Measurements from ENCODE around the gene CALM3.
A peak's percentile ranks its signal among the peaks of the same experiment; 100 is the strongest.

The CALM3 gene

DNA sequence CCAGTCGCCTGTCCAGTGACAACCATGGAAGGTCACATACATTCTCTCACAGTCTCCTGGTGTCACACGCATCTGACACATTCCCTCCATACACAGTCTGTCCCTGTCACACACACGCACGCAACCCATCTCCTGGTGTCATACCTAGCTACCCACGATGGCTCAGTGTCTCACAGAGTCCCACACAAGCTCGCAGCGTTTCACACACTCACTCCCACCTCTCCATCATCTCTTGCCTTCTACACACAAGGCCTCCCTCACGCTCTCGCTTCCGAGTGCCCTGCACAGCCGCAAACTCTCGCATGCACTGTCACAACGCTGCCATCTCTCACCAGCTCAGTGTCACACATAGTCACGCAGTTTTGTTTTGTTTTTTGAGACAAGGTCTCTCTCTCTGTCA is 36.1 kb downstream of the CALM3 start:
- H3K4me3 ChIP-seq (ENCODE audit: low read depth, low read length), result no peak overlapping the region
- no peak for DNase-seq (ENCODE audit: low read depth)
- TF ChIP-seq, protein P1, sequence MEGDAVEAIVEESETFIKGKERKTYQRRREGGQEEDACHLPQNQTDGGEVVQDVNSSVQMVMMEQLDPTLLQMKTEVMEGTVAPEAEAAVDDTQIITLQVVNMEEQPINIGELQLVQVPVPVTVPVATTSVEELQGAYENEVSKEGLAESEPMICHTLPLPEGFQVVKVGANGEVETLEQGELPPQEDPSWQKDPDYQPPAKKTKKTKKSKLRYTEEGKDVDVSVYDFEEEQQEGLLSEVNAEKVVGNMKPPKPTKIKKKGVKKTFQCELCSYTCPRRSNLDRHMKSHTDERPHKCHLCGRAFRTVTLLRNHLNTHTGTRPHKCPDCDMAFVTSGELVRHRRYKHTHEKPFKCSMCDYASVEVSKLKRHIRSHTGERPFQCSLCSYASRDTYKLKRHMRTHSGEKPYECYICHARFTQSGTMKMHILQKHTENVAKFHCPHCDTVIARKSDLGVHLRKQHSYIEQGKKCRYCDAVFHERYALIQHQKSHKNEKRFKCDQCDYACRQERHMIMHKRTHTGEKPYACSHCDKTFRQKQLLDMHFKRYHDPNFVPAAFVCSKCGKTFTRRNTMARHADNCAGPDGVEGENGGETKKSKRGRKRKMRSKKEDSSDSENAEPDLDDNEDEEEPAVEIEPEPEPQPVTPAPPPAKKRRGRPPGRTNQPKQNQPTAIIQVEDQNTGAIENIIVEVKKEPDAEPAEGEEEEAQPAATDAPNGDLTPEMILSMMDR (conservative IDR thresholded peaks at IDR 0.05; ENCODE audit: low read depth, low read length), result no peak

DNA sequence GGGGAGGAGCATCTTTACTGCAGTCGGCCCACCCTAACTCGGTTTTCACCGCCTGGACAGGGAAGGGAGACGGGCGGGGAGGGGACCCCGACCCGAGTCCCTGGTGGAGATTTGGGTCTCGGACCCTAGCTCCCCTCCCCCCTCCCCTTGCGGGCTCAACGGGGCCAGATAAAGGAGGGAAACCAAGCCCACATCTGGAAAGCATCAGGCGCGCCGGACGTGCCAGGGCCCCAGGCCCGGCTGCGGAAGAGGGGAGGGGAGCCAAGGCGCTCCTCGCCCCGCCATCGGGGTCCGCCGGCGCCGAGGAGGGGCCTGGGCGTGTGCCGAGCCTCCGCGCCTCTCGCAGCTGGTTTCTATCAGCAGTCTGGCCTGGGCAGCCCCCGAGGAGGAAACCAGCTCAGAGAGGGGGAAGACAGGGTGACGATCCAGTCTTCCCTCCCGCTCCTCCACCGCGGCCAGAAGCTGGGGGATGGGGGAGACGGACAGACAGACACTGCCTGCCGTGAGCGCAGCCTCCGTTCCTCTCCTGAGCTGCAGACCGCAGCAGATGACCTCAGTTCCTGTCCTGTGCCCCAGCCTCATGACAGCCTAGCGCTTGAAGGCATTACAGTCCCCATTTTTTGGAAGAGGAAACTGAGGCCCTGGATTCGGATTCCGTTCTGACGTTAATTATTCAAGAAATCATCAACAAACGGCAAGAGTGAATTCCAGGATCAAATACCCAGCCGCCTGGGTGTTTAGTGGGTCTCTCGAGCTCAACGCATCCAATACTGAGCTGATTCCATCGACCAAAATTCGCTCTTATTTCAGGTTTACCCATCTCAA is 38.4 kb downstream of the CALM3 start:
- H3K4me3 ChIP-seq (ENCODE audit: low read depth, low read length), result peak overlapping the region; percentile 50
- TF ChIP-seq, protein P1 (conservative IDR thresholded peaks at IDR 0.05; ENCODE audit: low read depth, low read length), result no peak
- DNase-seq (ENCODE audit: low read depth), result peak; percentile 52

DNA sequence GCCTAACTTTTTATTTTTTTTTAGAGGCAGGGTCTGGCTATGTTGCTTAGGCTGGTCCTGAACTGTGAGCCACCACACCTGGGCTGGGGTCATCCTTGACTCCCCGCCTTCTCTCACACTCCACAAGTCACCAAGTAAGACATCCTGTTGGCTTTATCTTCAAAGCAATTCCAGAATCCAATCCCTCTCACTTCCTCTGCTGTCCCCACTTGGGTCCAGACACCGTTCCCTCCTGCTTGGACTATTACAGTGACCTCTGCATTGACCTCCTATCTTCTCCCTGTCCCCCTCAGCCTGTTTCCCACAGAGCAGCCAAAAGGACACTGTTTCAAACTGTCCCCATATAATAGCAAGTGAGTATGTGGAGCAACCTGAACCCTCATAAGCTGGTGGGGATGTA is 39.5 kb downstream of the CALM3 start:
- TF ChIP-seq, protein P1 (conservative IDR thresholded peaks at IDR 0.05; ENCODE audit: low read depth, low read length), result no peak
- DNase-seq (ENCODE audit: low read depth), result no peak
- H3K4me3 ChIP-seq (ENCODE audit: low read depth, low read length), result no peak overlapping the region

DNA sequence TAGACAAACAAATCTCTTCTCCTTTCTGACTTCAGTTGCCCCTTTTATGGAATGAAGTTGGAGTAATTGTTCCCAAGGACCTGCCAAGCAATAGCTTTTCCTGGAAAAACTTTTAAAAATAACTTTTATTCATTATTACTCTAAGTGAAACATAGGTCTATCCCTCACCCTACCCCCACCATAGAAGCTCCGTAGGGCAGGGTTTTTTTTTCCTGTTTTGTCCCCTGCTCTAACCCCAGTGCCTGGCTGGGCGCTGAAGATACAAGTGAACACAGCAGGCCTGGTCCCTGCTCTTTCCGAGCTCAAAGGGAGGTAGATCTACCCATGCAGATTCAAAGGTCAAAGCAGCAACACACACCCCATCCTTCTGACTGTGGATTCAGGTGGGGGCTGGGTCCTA is 43.6 kb downstream of the CALM3 start:
- no peak for DNase-seq (ENCODE audit: low read depth)
- H3K4me3 ChIP-seq (ENCODE audit: low read depth, low read length), result no peak overlapping the region
- TF ChIP-seq, protein P1 (conservative IDR thresholded peaks at IDR 0.05; ENCODE audit: low read depth, low read length), result no peak

DNA sequence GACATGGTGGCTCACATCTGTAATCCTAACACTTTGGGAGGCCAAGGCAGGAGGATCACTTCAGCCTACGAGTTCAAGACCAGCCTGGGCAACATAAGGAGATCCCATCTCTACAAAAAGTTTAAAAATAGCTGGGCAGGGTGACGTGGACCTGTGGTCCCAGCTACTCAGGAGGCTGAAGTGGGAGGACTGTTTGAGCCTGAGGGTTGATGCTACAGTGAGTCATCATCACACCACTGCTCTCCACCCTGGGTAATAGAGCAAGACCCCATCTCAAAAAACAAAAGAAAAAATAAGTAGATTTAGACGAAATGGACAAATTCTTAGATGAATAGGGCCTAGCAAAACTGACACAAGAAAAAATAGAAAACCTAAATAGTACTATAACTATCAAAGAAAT is 45.3 kb downstream of the CALM3 start:
- H3K4me3 ChIP-seq (ENCODE audit: low read depth, low read length), result no peak overlapping the region
- TF ChIP-seq, protein P1 (conservative IDR thresholded peaks at IDR 0.05; ENCODE audit: low read depth, low read length), result no peak
- no peak for DNase-seq (ENCODE audit: low read depth)

DNA sequence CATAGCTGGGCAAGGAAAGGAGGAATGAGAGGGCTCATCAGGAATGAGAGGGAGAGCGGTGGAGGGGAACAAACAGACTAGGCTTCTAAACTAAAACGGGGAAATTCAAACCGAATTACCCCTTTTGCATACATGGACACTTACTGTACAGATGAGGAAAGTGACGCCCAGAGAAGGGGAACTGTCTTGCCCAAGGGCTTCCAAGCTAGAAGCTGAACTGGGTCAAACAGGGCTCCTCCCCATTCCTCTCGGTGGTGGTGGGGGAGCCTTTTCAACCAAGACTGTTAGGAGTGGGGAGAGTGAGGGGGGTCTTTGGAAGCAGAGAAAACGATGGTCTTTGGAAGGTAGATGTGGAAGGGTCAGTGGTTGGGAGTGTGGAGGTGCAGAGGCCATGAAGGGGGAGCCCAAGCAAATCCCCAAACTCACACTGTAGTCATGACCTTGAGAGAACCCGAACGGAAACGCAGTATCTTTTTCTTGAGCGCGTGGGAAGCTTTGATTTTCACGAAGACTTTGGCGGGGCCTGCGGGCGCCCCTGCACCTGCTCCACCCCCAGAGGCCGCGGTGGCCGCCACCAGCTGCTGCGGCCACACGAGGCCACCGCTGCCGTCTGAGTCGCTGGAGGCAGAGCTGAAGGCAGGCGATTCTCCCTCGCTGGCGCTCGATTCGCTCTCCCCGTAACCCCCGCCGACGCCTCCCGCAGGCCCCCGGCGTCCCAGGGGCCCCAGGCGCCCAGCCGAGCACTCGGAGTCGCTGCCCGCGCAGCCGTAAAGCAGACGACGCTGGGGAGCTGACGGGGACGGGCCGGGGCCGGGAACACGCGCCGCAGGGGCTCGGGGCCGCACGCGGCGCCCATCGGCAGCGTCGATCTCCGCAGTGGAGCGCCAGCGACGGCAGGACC is 47.2 kb downstream of the CALM3 start:
- no peak overlapping the region for H3K4me3 ChIP-seq (ENCODE audit: low read depth, low read length)
- TF ChIP-seq, protein P1 (conservative IDR thresholded peaks at IDR 0.05; ENCODE audit: low read depth, low read length), result no peak
- DNase-seq (ENCODE audit: low read depth), result no peak

Measured in choroid plexus epithelial cell (primary cell).